HG03045 (cell line): ENCODE results near the gene PVR.
"Not testable (repeated sequence)": the region's sequence is repeated elsewhere in the genome, so short reads cannot be mapped to it uniquely, and the experiment has no call there.

ENCODE experiments used
- ATAC-seq: cut with Tn5 transposase; IDR thresholded peaks from one replicate; pipeline ENCODE4 v1.9.1; 2021; ENCODE audit warnings: mild to moderate bottlenecking, moderate library complexity; ENCODE audit not compliant: unreplicated experiment

Gene PVR

DNA sequence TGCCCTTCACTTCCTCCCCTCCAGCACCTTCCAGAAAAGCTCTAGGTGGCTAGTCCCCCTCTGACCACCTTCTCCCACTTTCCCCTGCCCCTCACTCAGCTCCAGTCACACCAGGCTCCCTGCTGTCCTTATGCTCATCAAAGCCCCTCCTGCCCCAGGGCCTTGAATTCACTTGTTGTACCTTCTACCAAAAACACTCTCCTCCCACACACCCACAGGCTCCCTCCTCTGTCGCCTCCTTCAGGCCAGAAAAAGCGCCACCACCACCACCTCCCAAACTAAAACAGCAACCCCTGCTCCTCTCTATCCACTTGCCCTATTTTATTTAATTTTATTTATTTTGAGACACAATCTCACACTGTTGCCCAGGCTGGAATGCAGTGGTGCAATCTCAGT lies 50.5 kb downstream of the PVR start:
- no peak for ATAC-seq

DNA sequence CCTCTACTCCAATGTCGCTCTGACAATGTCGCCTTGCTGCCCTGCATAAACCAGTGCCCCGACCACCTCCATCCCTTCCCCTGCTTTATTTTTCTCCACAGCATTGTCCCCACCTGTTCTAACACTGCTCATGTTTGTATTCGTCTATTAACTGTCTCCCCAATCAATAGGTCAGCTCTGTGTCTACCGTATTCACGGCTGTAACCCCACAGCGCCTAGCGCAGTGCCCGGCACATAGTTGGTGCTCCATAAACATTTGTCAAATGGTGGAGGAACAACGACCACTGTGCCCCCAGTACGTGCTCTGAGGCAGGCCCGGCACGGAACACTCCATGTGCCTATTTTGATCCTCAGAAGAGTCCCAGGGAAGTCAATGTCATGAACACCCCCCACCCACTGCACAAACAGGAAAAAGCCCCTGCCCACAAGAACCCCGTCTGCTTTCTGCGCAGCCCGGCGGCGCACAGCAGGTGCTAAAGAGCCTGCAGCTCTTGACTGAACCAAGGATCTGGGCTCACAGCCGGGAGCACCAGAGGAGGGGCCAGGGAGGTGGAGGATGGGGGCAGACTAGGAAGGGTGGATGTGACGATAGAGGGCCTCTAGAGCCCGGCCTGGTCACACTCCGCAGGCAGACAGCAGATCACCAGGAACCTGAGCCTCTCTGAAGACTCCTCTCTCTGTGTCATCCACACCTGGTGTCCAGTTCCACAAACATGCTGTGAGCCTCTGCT lies 53.4 kb downstream of the PVR start:
- no peak for ATAC-seq

DNA sequence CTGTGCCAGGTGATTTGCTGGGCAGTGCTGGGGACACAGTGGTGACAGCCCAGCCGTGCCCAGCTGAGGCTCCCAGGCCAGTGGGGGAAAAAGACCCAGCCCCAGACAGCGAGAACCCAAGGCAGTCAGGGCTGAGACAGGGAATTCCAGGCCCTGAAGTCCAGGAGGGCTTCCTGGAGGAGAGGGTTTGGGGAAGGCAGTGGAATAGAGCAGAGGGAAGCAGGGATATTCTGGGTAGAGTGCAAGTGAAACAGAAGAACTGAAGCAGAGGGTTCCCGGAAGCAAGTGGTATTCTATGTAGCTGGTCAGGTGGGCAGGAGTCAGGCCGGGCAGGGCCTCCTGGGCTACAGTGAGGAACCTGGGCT lies 53.9 kb downstream of the PVR start:
- no peak for ATAC-seq

DNA sequence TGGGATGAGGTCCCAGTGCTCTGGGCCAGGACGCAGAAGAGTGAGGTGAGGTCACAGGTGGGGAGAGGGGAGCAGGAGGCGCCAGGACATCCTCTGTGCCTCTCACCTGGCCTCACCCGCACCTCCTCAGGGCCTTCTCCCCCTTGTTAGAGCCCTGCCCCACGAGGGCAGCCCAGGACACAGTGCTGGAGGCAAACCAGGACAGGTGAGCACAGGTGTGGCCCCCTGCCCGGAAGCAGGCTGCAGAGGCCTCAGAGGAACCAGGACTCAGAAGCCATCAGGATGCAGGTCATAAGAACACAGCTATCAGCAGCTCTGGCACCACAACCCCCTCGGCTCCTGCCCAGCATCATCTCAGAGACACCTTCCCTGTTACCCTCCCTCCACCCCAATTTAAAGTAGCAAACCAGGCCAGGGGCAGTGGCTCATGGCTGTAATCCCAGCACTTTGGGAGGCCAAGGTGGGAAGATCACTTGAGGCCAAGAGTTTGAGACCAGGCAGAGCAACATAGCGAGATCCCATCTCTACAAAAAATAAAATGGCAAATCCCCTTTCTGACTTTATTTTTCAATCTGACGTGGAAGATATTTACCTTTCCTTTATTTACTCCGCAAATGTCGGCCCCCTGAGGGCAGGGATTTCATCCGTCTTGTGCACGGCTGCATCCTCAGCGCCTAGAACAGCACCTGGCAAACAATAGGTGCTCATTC lies 54.9 kb downstream of the PVR start, which contains the start of gene CEACAM16:
TSS of gene CEACAM16 (plus strand) at position 660 of the 710 bp plus-strand sequence. CDS start 2,306 bp downstream, outside the sequence.
- ATAC-seq: no peak

DNA sequence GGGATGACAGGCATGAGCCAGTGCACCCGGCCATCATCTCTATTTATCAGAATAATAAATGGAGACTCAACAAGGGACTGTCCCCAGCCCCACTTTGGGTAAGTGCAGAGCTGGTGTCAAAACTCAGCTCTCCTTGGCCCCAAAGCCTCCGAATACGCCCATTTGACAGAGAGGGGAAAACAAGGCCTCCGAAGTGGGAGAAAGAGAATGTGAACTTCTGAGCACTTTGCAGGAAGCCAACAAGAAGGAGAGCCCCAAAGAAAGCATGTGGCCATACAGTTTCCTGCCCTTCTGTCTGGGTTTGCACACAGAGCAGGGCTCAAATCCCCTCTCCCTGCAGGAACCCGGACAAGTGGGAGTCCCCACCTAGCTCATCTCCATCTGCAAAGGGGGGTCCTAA lies 56.8 kb downstream of the PVR start:
- ATAC-seq: no peak

DNA sequence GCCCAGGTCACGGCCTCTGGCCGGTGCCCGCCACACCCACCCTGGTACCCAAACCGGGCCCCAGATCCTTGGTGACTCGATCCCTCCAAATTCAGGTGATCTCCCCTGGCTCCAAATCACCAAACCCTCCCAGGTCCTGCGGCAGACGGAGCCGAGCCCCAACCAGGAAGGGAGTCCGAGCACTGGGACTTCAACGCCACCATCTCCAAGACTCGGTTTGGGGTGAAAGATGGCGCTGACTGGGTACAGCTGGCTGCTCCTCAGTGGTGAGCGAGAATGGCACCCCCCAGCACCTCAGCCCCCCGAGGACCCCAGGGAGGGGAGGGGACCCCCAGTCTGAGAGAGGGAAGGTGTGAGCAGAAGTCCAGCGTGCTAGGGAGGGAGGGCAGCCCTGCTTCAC lies 57.5 kb downstream of the PVR start:
- ATAC-seq: no peak

DNA sequence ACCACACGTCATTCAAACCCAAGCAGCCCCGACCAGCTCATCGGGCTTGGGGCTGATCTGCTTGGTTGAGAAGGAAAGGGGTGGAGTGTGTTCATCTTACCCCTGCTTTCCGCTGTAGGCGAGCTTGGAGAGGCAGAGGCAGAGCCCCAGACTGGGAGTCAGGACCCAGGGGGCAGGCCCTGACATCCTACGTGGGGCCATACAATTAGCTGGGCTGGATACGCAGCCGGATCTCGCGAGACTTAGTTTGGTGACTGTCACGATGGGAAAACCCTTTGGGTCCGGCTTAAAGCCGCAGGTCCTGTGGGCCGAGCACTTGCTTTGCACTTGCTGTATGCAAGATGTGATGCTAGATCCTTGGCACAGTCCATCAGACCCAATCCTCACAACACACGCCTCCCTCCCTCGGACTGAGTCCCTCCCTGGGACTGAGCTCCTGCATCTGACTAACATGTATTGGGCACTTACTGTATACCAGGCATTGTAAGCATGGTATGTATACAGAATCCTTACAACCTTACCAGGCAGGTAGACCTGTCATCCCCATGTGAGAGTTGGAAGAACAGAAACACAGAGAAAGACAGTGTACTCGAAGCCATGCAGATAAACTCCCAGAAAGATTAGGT lies 59.0 kb downstream of the PVR start:
- no peak for ATAC-seq

DNA sequence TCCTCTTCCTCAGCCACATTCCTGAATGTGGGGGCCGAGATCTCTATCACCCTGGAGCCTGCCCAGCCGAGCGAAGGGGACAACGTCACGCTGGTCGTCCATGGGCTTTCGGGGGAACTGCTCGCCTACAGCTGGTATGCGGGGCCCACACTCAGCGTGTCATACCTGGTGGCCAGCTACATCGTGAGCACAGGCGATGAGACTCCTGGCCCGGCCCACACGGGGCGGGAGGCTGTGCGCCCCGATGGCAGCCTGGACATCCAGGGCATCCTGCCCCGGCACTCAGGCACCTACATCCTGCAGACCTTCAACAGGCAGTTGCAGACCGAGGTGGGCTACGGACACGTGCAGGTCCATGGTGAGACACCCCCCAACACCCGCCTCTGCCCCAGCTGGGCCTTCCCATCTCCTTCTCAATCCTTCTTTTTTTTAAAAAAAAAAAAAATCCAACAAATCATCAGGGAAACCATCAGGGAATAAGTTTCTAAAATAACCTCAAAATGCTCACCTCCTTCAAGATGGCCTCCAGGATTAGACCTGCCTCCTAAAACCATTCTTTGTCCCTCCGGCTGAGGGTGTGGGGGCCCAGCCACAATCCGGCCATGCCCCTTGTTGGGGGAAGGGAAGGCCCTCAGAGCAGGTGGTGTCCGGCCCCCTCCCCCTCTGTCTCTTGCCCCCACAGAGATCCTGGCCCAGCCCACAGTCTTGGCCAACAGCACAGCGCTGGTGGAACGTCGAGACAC lies 59.8 kb downstream of the PVR start:
- no peak for ATAC-seq

DNA sequence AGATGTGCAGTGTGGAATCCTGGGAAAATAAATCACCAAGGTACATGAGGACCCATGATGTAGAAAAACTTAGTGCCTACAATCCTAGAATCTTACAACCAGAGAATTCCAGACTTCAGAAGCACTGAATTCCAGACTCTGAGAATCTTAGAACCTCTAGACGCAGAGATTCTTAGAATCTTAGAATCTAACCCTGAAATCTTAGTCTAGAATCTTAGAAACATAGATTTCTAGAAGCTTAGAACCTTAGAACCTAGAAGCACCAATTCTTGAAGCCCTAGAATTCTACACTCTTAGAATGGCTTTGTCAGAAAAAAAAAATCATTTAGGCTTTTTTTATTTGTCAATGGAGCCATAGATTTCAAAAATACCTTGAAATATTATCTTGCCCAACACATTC lies 61.3 kb downstream of the PVR start:
- no peak for ATAC-seq

DNA sequence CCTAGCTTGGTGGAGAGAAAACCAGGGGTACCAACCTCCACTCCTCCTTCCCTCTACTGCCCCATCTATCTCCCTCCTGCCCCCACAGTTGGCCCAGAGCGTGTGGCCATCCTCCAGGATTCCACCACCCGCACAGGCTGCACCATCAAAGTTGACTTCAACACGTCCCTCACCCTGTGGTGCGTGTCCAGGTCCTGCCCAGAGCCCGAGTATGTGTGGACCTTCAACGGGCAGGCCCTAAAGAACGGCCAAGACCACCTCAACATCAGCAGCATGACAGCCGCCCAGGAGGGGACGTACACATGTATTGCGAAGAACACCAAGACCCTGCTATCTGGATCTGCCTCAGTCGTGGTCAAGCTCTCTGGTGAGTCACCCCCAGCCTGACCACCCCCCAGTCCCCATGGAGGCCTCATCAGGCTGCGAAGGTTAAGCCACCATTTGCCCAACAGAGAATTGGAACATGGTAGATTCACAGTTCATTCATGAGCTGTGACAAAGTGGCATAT lies 61.8 kb downstream of the PVR start:
- ATAC-seq: no peak

DNA sequence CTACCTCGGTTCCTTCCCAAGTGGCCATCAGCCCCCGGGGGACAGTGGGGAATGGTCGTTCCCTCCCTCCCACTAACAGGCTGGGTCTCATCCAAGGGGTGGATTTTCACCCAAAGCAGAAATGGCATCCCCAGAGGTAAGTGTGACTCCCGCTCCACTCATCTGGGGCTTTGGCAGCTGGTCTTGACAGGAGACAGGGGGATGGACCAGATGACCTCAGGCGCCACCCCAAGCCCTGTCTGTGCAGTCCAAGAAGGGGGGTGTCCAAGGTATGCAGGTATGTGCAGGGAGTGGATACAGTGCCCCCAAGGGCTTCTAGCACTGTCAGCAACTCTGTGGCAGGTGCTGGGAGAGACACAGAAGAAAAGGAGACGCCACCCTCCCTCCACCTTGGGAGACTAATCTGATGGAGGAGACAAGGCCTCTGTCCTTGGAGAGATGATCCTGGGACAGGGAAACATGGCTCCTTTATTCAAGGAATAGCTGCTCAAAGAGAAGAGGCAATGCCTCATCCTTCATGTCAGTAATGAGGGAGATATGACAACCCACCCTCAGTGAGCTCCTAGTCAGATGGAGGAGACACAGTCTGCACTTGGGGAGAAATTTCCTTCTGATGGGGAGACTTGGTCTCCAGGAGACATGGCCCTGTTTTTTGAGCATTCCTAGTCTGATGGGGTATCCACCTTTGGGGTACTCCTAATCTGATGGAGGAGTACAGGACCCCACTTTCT lies 63.0 kb downstream of the PVR start:
- ATAC-seq: no peak

DNA sequence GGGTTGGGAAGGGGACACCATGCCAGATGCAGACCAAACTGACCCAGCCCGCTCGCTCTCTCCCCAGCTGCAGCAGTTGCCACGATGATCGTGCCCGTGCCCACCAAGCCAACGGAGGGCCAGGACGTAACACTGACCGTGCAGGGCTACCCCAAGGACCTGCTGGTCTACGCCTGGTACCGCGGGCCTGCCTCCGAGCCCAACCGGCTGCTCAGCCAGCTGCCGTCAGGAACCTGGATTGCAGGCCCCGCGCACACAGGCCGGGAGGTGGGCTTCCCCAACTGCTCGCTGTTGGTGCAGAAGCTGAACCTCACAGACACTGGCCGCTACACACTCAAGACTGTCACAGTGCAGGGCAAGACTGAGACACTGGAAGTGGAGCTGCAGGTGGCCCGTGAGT lies 64.1 kb downstream of the PVR start:
- ATAC-seq: no peak

DNA sequence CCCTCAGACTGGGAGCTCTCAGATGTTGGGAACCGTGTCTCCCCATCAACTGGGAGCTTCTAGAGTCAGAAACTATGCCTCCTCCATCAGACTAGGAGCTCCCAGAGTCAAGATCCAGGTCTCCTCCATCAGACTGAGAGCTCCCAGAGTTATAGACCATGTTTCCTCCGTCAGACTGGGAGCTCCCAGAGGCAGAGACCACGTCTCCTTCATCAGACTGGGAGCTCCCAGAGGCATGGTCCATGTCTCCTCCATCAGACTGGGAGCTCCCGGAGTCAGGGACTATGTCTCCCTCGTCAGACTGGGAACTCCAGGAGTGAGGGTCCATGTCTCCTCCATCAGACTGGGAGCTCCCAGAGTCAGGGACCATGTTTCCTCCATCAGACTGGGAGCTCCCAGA lies 65.2 kb downstream of the PVR start:
- no peak for ATAC-seq

DNA sequence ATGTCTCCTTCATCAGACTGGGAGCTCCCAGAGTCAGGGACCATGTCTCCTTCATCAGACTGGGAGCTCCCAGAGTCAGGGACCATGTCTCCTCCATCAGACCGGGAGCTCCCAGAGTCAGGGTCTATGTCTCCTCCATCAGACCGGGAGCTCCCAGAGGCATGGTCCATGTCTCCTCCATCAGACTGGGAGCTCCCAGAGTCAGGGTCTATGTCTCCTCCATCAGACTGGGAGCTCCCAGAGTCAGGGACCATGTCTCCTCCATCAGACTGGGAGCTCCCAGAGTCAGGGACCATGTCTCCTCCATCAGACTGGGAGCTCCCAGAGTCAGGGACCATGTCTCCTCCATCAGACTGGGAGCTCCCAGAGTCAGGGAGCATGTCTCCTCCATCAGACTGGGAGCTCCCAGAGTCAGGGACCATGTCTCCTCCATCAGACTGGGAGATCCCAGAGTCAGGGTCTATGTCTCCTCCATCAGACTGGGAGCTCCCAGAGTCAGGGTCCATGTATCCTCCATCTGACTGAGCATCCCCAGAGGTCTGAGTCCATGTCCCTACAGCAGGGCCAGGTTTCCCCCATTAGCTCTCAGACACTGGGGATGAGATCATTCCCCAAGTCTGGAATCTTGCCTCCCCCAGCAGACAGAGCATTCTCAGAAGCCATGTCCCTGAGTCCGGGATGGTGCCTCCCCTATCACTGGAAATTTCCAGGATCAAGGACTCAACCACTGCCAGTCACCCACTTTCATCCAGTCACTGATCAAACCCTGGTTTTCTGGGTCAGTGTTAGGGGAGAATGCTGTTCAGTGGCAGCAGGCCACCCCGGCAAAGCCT lies 65.9 kb downstream of the PVR start:
- not testable (repeated sequence) for ATAC-seq

DNA sequence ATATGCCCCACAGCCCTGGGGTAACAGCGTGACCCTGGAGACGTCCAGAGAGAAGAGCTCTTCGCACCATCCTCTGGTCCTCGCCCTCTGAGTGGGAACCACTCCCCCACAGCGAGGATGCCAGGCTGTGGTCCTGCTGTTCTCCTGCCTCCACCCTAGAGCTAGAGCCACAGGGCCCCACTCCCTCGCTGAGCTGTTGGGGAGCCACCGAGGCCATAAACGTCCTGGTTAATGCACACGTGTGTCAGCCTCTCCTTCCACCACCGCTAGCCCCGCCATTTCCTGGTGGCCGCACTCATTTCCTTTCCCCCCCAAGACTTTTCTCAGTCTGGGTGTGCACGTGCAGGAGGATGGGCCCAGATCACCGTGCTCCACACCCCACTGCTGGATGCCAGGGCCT lies 66.8 kb downstream of the PVR start:
- no peak for ATAC-seq

DNA sequence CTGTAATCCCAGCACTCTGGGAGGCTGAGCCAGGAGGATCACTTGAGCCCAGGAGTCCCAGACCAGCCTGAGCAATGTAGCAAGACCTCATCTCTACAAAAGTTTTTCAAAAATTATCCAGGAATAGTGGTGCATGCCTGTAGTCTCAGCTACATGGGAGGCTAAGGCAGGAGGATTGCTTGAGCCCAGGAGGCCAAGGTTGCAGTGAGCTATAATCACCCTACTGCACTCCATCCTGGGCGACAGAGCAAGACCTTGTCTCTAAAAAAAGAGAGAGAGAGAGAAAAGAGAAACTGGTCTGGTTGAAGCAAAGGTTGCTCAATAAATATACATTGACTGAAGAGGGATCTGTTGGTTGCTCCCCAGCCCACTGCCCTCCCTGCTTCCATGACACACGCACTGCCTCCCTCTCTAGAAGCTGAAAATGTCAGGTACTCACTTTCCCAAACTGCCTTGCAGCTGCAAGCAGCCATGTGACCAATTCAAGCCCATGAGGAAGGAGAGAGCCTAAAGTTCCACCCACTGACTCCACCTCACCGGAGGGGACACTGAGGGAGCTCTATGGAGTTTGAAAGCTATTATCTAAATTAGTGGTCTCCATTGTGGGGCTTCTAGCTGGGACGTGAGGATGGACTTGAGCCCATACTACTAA lies 69.3 kb downstream of the PVR start:
- no peak for ATAC-seq
